HepG2 (cell line): Measurements from ENCODE around the gene CYP19A1. TPM values are rescaled to one million over a fixed set of nuclear protein-coding genes. Genes with fewer than 3 reads are reported as not detected.

Experiments used
- ATAC-seq: fragments of 200-7000 bp; cut with Tn5 transposase; 3 replicates; pipeline ENCODE4 v1.9.1; 2020; ENCODE audit warnings: mild to moderate bottlenecking, moderate library complexity
- BruUV-seq: library from RNA; stranded (reverse); fragments of 400-500 nt; replicated peaks from 2 replicates; lab custom pipeline; 2021; lab: Mats Ljungman, UMichigan
- CTCF ChIA-PET: fragments of 300-600 bp; formaldehyde crosslinking; extraction: SDS; loops from one replicate; lab custom pipeline; 2021; ENCODE audit warnings: low total read pairs, inconsistent platforms, low intra/inter-chr PET ratio; lab: Yijun Ruan, JAX
- POLR2A ChIA-PET: fragments of 350-600 bp; sonication (Branson Sonifier 250); formaldehyde crosslinking; loops from one replicate; lab custom pipeline; 2020; ENCODE audit warnings: antibody characterized with exemption, inconsistent platforms; lab: Yijun Ruan, JAX
- DNase-seq: peaks from one replicate; pipeline ENCODE4 v3.0.0-alpha.2; 2015; ENCODE audit warnings: low spot score
- FAIRE-seq: peaks from 3 replicates; lab custom pipeline; 2011; peaks lifted over from hg19 to GRCh38; lab: Jason Lieb, UNC
- H2AFZ ChIP-seq: one replicate; pipeline ENCODE4 v1.6.1; 2011; ENCODE audit warnings: low read length, inconsistent platforms
- H3K27ac ChIP-seq: fragments of 300-600 bp; 3 replicates; pipeline ENCODE4 v1.8.0; 2011; ENCODE audit warnings: mixed run types, mild to moderate bottlenecking, mixed read lengths, low read length, inconsistent platforms; ENCODE audit not compliant: insufficient read depth; ENCODE audit errors: extremely low read length
- H3K27me3 ChIP-seq, 2 experiments: fragments of 200-600 bp in 1 of 2; 2 replicates in 1 of 2; 3 replicates in 1 of 2; pipeline versions ENCODE4 v1.6.0 to v1.8.0; 2011; ENCODE audit warnings: low read length in 2 of 2, mild to moderate bottlenecking in 2 of 2, moderate library complexity in 2 of 2, inconsistent platforms in 1 of 2; ENCODE audit not compliant: insufficient read depth in 2 of 2, control insufficient read depth in 1 of 2
- H3K36me3 ChIP-seq, 2 experiments: fragments of 200-600 bp in 1 of 2; replicated peaks in 1 of 2; 2 replicates in 1 of 2; 3 replicates in 1 of 2; pipeline versions ENCODE4 v1.5.1 to v1.8.0; 2011; ENCODE audit warnings: low read length in 2 of 2, inconsistent platforms in 1 of 2; ENCODE audit not compliant: insufficient read depth in 2 of 2, control insufficient read depth in 1 of 2
- H3K4me1 ChIP-seq: 2 replicates; pipeline ENCODE4 v1.5.1; 2012; ENCODE audit warnings: low read length, inconsistent platforms; ENCODE audit not compliant: insufficient read depth
- H3K4me2 ChIP-seq: 2 replicates; pipeline ENCODE4 v1.6.0; 2011; ENCODE audit warnings: low read depth, low read length, inconsistent platforms
- H3K4me3 ChIP-seq, 3 experiments: fragments of 200-600 bp in 1 of 3; sonication (generic), shearing (Covaris generic) in 1 of 3; replicated peaks in 1 of 3; 2 replicates each; pipeline ENCODE4 v1.5.1; 2011 to 2016; ENCODE audit warnings: low read length in 3 of 3, inconsistent platforms in 2 of 3, low read depth in 2 of 3, mild to moderate bottlenecking in 2 of 3, control low read depth in 1 of 3, mixed read lengths in 1 of 3; ENCODE audit not compliant: insufficient read depth in 1 of 3
- H3K79me2 ChIP-seq: one replicate; pipeline ENCODE4 v1.6.1; 2011; ENCODE audit warnings: low read length, inconsistent platforms; ENCODE audit not compliant: insufficient read depth
- H3K9ac ChIP-seq: 2 replicates; pipeline ENCODE4 v1.6.0; 2011; ENCODE audit warnings: mild to moderate bottlenecking, low read depth, low read length, inconsistent platforms; ENCODE audit not compliant: insufficient read depth
- H3K9me3 ChIP-seq: 2 replicates; pipeline ENCODE4 v1.5.1; 2012; ENCODE audit warnings: mild to moderate bottlenecking, low read length
- H4K20me1 ChIP-seq: 2 replicates; pipeline ENCODE4 v1.6.0; 2011; ENCODE audit warnings: inconsistent platforms, mild to moderate bottlenecking, low read length, moderate library complexity; ENCODE audit not compliant: insufficient read depth
- ARHGAP35 ChIP-seq: sonication (generic); formaldehyde crosslinking; IDR thresholded peaks from 2 replicates; pipeline ENCODE4 v1.9.0; 2022; ENCODE audit warnings: mild to moderate bottlenecking, inconsistent platforms, moderate library complexity, missing genetic modification reagents, borderline replicate concordance
- CAMTA2 ChIP-seq: sonication (generic); formaldehyde crosslinking; IDR thresholded peaks from 2 replicates; pipeline ENCODE4 v1.4.0; 2020; ENCODE audit warnings: mild to moderate bottlenecking, missing genetic modification reagents, borderline replicate concordance
- CENPT ChIP-seq: sonication (generic); formaldehyde crosslinking; IDR thresholded peaks from 2 replicates; pipeline ENCODE4 v1.8.0; 2022; ENCODE audit warnings: low read depth, mild to moderate bottlenecking, moderate library complexity, missing genetic modification reagents
- FOXO1 ChIP-seq: sonication (generic); formaldehyde crosslinking; IDR thresholded peaks from 2 replicates; pipeline ENCODE4 v1.4.0; 2020; ENCODE audit warnings: missing genetic modification reagents
- MLX ChIP-seq: IDR thresholded peaks from 2 replicates; pipeline ENCODE4 v1.6.1; 2016
- MXI1 ChIP-seq: IDR thresholded peaks from 3 replicates; pipeline ENCODE4 v1.6.1; 2012; ENCODE audit warnings: low read depth, low read length, inconsistent platforms, borderline replicate concordance
- SIN3A ChIP-seq: IDR thresholded peaks from 2 replicates; pipeline ENCODE4 v1.6.1; 2011; ENCODE audit warnings: low read depth, mild to moderate bottlenecking, control low read depth, low read length, borderline replicate concordance
- TCF12 ChIP-seq, 2 experiments: fragments of 450-650 bp in 1 of 2; sonication (generic) in 1 of 2; formaldehyde crosslinking in 1 of 2; IDR thresholded peaks; 2 replicates each; pipeline versions ENCODE4 v1.6.1 to v1.8.0; 2017 to 2022; ENCODE audit warnings: antibody characterized with exemption in 1 of 2, mild to moderate bottlenecking in 1 of 2, missing genetic modification reagents in 1 of 2, moderate library complexity in 1 of 2
- ZNF180 ChIP-seq: sonication (generic); formaldehyde crosslinking; IDR thresholded peaks from 2 replicates; pipeline ENCODE4 v1.4.0; 2020; ENCODE audit warnings: low read depth, missing genetic modification reagents, borderline replicate concordance
- ZNF225 ChIP-seq: sonication (generic); formaldehyde crosslinking; IDR thresholded peaks from 2 replicates; pipeline ENCODE4 v1.4.0; 2020; ENCODE audit warnings: mild to moderate bottlenecking, missing genetic modification reagents
- ZNF512 ChIP-seq: sonication (generic); formaldehyde crosslinking; IDR thresholded peaks from 2 replicates; pipeline ENCODE4 v1.4.0; 2020; ENCODE audit warnings: mild to moderate bottlenecking, missing genetic modification reagents
- ZNF597 ChIP-seq: sonication (generic); formaldehyde crosslinking; IDR thresholded peaks from 2 replicates; pipeline ENCODE4 v1.5.0; 2020; ENCODE audit warnings: missing genetic modification reagents
- WGBS: methylation state at CpG from one replicate; pipeline ENCODE4 v1.1.6; 2017; ENCODE audit warnings: low lambda C conversion rate; 5-methylcytosine and 5-hydroxymethylcytosine counted together
- in situ Hi-C: cut with HindIII; loops from 2 replicates; pipeline ENCODE4 v1.10.0; 2017; ENCODE audit warnings: low pct_unique_long_range_greater_than_20kb; ENCODE audit not compliant: extremely low pct_ligation_motif_present
- intact Hi-C: fragments of 100-400 bp; cut with micrococcal nuclease; formaldehyde crosslinking; loops from one replicate; pipeline ENCODE4 v1.10.0; 2022; ENCODE audit not compliant: unreplicated experiment
- polyA plus RNA-seq, 8 experiments: library from polyadenylated mRNA; depleted of rRNA in 3 of 8; stranded (reverse) in 7 of 8; unstranded in 1 of 8; fragments of >200 nt; fragmentation: Illumina TruSeq in 4 of 8; extraction: Trizol in 4 of 8; gene quantifications; 2 replicates each; pipeline versions ENCODE4 v1.2.1 to v1.2.3, GENCODE V29; 2011 to 2016; ENCODE audit warnings: low read depth in 4 of 8, missing spikeins in 1 of 8, mixed read lengths in 1 of 8; ENCODE audit not compliant: insufficient read depth in 1 of 8
- total RNA-seq, 5 experiments: library from RNA; depleted of rRNA; stranded (reverse); fragments of >200 nt; fragmentation: Illumina TruSeq; extraction: Trizol; gene quantifications; 2 replicates each; pipeline ENCODE4 v1.2.3, GENCODE V29; 2016; ENCODE audit warnings: low read depth in 1 of 5

Gene CYP19A1
- total and polyA plus RNA-seq, 2 of the 13 experiments (the other 11 are each of a cell fraction or from before 2014, with no cell fraction given), result 10.9 to 23.0 TPM

GRCh38 chr15:51252671-51253070, 85.7 kb downstream of the CYP19A1 start (continued):
- TF ChIP-seq MLX, result no peak

- no peak for DNase-seq
- H3K4me3 ChIP-seq, result no peak overlapping the region
- H3K36me3 ChIP-seq, result no peaks in the 10 kb centered on the region
- TF ChIP-seq FOXO1 (no peak), SIN3A (no peak), ARHGAP35 (CRISPR knock-in tag) (no peak), ZNF512 (no peak), MXI1 (no peak), TCF12 (IDR thresholded peaks at IDR 0.05) (no peak), TCF12 (CRISPR knock-in tag; IDR thresholded peaks at IDR 0.05) (no peak), ZNF180 (CRISPR knock-in tag) (no peak), CAMTA2 (CRISPR knock-in tag) (no peak), ZNF597 (no peak), ZNF225 (CRISPR knock-in tag) (no peak), CENPT (CRISPR knock-in tag) (no peak)
- TF ChIP-seq, all 625 proteins: peak for 0
- intact Hi-C loops (no loop called here), in situ Hi-C loops (no loop called here)
- ATAC-seq (no peak), FAIRE-seq (no peak)
- ChIA-PET CTCF (no interaction called here), POLR2A (no interaction called here)
- no TSS peak for BruUV-seq
- no peak overlapping the region for H3K4me2 ChIP-seq
- H3K9ac ChIP-seq, result no peak overlapping the region
- H3K9me3 ChIP-seq, result no peaks in the 10 kb centered on the region
- no peaks in the 10 kb centered on the region for H4K20me1 ChIP-seq
- H2AFZ ChIP-seq, result no peak overlapping the region
- WGBS, result 78% methylated on average over 1 of the region's 1 CpG
- no peaks in the 10 kb centered on the region for H3K4me1 ChIP-seq
- H3K27me3 ChIP-seq, result no peaks in the 10 kb centered on the region
- no peak overlapping the region for H3K27ac ChIP-seq
- no peaks in the 10 kb centered on the region for H3K79me2 ChIP-seq
These were observed 86.8 kb downstream of the CYP19A1 start for GRCh38 chr15:51251556-51251955.
